GDM1 (cell line): ENCODE measurements around the gene NDUFB5.
"Not testable (repeated sequence)": the region's sequence is repeated elsewhere in the genome, so short reads cannot be mapped to it uniquely, and the experiment has no call there.

ENCODE experiments used
- DNase-seq: peaks from one replicate; lab custom pipeline; 2025; lab: John Stamatoyannopoulos, UW

NDUFB5 gene

GRCh38 chr3:179630753-179631451 is 26.3 kb downstream of the NDUFB5 start:
- DNase-seq = no peak

DNA sequence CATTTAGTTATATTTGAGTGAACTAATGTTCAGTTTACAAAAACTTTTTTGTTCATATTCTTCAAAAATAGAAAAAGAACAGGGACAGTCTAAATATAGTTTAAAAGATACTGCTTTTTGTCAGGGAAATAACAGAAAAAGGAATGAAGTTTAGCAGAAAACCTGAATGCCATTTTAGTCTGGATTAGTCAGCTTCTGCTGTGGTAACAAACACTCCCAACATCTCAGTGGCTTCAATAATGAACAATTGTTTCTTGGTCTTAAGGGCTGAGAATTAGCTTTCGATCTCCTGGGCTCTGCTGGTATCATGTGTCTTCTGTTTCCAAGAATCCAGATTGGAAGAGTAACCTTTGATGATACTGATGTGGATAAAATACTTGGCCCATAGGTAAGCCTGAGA is 35.9 kb downstream of the NDUFB5 start:
- no peak for DNase-seq

GRCh38 chr3:179642871-179643270 is 38.3 kb downstream of the NDUFB5 start:
- DNase-seq = no peak

DNA sequence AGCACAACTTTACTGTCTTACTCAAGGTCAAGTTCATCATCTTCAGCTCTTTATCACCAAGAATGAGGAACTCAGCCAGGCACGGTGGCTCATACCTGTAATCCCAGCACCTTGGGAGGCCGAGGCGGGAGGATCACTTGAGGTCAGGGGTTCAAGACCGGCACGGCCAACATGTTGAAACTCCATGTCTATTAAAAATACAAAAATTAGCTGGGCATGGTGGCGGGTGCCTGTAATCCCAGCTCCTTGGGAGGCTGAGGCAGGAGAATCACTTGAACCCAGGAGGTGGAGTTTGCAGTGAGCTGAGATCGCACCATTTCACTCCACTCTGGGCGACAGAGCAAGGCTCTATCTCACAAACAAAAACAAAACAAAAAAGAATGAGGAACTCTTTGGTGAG is 39.2 kb downstream of the NDUFB5 start:
- DNase-seq = not testable (repeated sequence)

DNA sequence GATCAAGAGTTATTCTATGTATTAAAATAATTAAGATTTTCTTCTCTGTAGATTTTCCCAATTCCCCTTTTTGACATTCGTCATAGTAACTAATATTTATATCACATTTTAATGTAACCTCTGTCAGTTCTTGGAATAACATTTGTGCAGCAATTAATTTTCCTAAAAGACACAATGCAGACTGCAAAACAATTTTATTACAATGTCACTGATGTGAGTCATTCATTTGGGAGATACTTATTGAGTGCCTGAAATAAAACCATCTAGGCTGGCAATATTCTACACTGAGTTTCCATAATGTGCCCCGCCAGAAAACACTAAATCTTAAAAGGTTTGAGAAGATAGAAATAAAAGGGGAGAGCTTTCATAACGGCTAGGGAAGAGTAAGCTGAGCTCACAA is 41.6 kb downstream of the NDUFB5 start:
- no peak for DNase-seq

DNA sequence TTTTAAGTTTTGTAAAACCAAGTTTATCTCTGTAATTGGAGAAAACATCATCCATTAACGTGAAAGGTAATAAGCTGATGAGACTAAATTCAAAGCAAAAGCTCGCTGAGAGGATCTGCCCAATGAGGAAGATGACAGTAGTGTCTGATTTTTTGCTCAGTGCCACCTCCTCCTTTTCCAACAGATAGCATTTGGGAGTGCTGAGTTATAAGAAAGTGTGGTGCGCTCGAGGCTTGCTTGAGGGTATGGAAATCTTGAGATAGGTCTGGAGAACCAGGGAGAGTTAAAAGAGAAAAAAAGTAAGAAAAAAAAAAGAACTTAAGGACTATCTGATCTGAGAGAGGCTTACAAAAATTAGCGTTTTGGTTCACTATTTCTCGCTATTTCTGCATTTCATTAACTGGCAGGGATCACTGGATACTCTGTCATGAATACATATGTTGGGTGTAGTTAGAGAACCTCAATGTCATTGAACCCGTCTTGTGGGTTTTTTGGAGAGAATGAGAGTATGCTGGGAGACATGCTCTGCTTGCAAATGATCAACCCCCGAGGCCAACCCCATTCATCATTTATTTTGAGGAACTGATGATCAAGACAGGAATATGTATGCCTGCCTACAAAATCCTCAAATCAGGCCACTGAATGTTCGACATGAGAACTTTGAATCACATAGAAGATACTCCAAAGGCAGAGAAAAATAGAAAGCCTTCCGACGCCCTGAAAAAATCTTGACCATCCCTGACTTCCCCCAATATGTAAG is 47.3 kb downstream of the NDUFB5 start:
- DNase-seq = no peak

GRCh38 chr3:179652447-179653095 is 48.0 kb downstream of the NDUFB5 start, which contains the start of gene USP13:
Gene USP13 (plus strand): TSS chr3:179653040. CDS start chr3:179653226, 186 bp downstream.
- DNase-seq = peak; percentile 16

GRCh38 chr3:179653096-179653797 is 48.7 kb downstream of the NDUFB5 start:
- peak; percentile 61 for DNase-seq

DNA sequence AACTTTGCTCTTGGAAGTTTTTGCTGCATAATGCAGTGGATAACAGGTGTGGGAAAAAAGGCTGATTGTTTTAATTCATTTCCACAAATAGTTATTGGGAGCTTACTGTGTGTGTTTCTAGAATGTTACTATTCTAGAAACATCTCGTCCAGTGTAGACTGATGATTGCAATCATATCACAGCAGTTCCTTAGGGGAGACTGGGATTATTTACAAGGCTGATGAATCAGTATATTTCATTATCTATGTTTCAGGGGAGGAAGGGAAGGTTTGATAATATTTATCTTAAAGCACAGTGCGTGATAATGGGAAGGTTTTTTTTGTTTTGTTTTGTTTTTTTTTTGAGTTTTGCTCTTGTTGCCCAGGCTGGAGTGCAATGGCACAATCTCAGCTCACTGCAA is 50.6 kb downstream of the NDUFB5 start:
- no peak for DNase-seq

DNA sequence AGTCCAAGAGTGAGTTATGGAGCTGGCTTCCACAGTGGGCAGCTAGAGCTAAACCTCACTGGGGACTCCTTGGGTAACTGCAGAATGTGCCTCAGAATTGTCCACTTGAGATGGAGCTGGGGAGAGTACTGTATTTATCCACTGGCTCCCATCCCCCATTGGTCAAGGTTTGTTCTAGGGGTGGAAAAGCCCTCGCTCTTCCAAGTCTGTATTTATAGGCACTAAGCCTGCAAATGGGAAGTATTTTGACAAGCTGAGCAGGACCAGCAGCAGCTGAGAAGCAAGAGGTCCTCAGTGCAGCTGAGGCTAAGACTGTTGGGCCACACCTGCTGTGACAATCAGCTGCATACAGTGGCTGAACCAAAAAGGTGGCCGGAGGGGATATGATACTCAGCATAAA is 54.0 kb downstream of the NDUFB5 start:
- DNase-seq = no peak

GRCh38 chr3:179660872-179661271 is 56.3 kb downstream of the NDUFB5 start:
- DNase-seq = no peak

GRCh38 chr3:179661777-179662176 is 57.2 kb downstream of the NDUFB5 start:
- DNase-seq = no peak

- no peak for DNase-seq
These were observed 58.5 kb downstream of the NDUFB5 start for GRCh38 chr3:179663093-179663492.

GRCh38 chr3:179666030-179666429 is 61.4 kb downstream of the NDUFB5 start:
- no peak for DNase-seq

- no peak for DNase-seq
These were observed 61.9 kb downstream of the NDUFB5 start for GRCh38 chr3:179666436-179667035.

DNA sequence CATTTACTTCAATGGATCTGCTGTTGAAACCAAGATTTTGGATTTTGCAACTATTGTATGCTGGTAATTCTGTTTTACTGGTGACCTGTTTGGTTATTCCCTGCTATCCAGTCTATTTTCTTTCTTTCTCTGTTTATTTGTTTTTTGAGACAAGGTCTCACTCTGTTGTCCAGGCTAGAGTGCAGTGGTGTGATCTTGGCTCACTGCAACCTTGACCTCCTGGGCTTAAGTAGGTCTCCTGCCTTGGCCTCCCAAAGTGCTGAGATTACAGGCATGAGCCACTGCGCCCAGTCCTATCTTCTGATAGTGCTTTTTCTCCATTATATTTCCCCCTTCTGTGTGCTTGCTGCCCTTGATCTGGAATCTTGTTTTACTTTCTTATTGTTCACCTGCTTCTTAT is 63.8 kb downstream of the NDUFB5 start:
- DNase-seq = no peak

DNA sequence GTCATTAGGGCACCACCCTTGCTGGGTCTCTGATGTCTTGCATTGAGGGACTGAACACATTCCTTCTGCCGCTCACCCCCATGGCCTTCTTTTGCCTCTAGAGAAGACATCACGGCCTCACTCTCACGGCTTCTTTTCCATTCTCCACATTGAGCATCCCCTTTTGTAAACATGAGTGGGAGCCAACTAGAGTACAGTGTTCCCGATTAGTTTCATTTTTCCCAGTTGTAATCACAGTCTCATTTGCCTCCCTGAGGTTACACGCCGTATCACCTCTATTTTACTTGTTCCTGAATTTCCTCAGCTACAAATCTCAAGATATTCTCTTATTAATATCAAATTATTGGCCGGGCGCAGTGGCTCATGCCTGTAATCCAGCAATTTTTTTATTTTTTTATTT is 65.7 kb downstream of the NDUFB5 start:
- DNase-seq = no peak

- no peak for DNase-seq
These were observed 66.7 kb downstream of the NDUFB5 start for GRCh38 chr3:179671309-179671708.

GRCh38 chr3:179671747-179672242 is 67.2 kb downstream of the NDUFB5 start:
- no peak for DNase-seq

- no peak for DNase-seq
These were observed 68.3 kb downstream of the NDUFB5 start for GRCh38 chr3:179672918-179673317.

DNA sequence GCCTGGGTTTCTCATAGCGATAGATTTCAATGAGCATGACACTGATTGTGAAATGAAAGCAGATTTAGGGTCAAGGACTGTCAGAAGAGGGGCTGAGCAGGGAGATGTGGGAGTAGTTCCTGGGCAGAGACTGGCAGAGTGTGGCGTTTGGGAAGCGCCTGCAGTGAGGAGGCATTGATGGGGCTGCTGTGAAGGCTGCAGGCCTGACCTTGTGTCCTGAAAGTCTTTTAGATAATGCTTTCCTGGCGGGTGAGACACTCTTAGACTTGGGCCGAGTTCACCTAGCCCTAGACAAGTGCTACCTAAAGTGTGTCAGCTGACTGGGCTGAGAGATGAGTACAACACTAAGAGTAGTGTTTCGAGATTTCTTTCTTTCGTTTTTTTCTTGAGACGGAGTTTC is 68.9 kb downstream of the NDUFB5 start:
- no peak for DNase-seq

GRCh38 chr3:179676081-179676480 is 71.5 kb downstream of the NDUFB5 start:
- DNase-seq = no peak
